Activated B cell treated with CpG ODN at 0.5 μM for 24 hours (primary cell): ENCODE data around the gene TMEM135. TPM values are rescaled to one million over a fixed set of nuclear protein-coding genes. Genes with fewer than 3 reads are reported as not detected.

Experiments used
- ATAC-seq: fragments of 200-7000 bp; cut with Tn5 transposase; one replicate; pipeline ENCODE4 v1.10.0; 2021; ENCODE audit warnings: low read depth, mild to moderate bottlenecking, moderate library complexity
- CTCF ChIA-PET: fragments of 350-600 bp; sonication (Branson Sonifier 250); formaldehyde crosslinking; loops from one replicate; lab custom pipeline; 2021; ENCODE audit warnings: antibody characterized with exemption; lab: Charles Lee
- POLR2A ChIA-PET: fragments of 350-600 bp; sonication (Branson Sonifier 250); formaldehyde crosslinking; loops from one replicate; lab custom pipeline; 2021; ENCODE audit warnings: antibody characterized with exemption; lab: Charles Lee
- DNase-seq: peaks from one replicate; pipeline ENCODE4 v3.0.0; 2022
- H3K27ac Mint-ChIP-seq: one replicate; pipeline ENCODE4 v1.8.0; 2020; ENCODE audit warnings: mixed read lengths
- H3K27me3 Mint-ChIP-seq: one replicate; pipeline ENCODE4 v1.8.0; 2021; ENCODE audit warnings: mixed read lengths
- H3K36me3 Mint-ChIP-seq: one replicate; pipeline ENCODE4 v1.8.0; 2021; ENCODE audit warnings: low read depth, mixed read lengths
- H3K4me1 Mint-ChIP-seq: one replicate; pipeline ENCODE4 v1.8.0; 2021; ENCODE audit warnings: mixed read lengths
- H3K4me3 Mint-ChIP-seq: one replicate; pipeline ENCODE4 v1.8.0; 2020; ENCODE audit warnings: mild to moderate bottlenecking, mixed read lengths
- H3K9me3 Mint-ChIP-seq: one replicate; pipeline ENCODE4 v1.8.0; 2020; ENCODE audit warnings: mixed read lengths
- CTCF ChIP-seq: fragments of 200-600 bp; IDR thresholded peaks from one replicate; pipeline ENCODE4 v1.8.0; 2022; ENCODE audit warnings: antibody characterized with exemption, mild to moderate bottlenecking
- intact Hi-C: fragments of 100-400 bp; cut with micrococcal nuclease; formaldehyde crosslinking; loops from one replicate; pipeline ENCODE4 v1.15.1; 2024
- total RNA-seq: library from RNA; stranded (reverse); gene quantifications from 2 replicates; pipeline ENCODE4 v1.2.3, GENCODE V29; 2022

TMEM135 gene
- total RNA-seq, 1 donor from 2014 or later, result 10.1 TPM

GRCh38 chr11:87331273-87331672 is 293.5 kb downstream of the TMEM135 start:
- POLR2A ChIA-PET, result no interaction called here
- Mint-ChIP-seq H3K27me3 (no peaks in the 10 kb centered on the region), H3K9me3 (peaks cover 10% of the 10 kb centered on the region), H3K4me1 (no peaks in the 10 kb centered on the region), H3K36me3 (no peaks in the 10 kb centered on the region), H3K4me3 (no peak overlapping the region), H3K27ac (no peak overlapping the region)
- TF ChIP-seq CTCF, result no peak
- DNase-seq (no peak), ATAC-seq (no peak)
- intact Hi-C loops, result no loop called here
- CTCF ChIA-PET, result no interaction called here

DNA sequence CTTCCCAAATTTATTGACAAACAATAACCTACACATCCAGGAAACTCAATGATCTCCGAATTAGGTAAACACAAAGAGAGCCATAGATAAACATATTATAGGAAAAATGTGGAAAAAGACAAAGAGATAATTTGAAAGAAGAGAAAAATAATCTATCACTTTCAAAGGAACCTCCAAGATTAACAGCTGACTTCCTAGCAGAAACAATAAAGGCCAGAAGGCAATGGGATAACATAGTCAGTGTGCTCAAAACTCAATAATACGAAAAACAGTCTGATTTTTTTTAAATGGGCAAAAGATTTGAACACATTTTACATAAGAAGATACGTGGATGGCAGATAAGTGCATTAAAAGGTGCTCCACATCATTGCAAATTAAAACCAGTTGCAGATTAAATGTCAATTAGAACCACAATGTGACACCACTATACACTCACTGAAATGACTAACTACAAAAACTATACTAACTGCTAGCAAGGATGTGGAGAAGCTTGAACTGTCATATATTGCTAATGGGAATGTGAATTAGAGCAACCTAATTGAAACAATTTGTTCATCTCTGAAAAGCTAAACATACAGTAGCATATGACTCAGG is 300.4 kb downstream of the TMEM135 start:
- H3K27ac Mint-ChIP-seq, result no peak overlapping the region
- no peaks in the 10 kb centered on the region for H3K27me3 Mint-ChIP-seq
- TF ChIP-seq CTCF, result no peak
- ChIA-PET POLR2A (no interaction called here), CTCF (no interaction called here)
- H3K36me3 Mint-ChIP-seq, result no peaks in the 10 kb centered on the region
- ATAC-seq (no peak), DNase-seq (no peak)
- H3K9me3 Mint-ChIP-seq, result peaks cover 19% of the 10 kb centered on the region
- H3K4me1 Mint-ChIP-seq, result no peaks in the 10 kb centered on the region
- intact Hi-C loops, result no loop called here
- no peak overlapping the region for H3K4me3 Mint-ChIP-seq

DNA sequence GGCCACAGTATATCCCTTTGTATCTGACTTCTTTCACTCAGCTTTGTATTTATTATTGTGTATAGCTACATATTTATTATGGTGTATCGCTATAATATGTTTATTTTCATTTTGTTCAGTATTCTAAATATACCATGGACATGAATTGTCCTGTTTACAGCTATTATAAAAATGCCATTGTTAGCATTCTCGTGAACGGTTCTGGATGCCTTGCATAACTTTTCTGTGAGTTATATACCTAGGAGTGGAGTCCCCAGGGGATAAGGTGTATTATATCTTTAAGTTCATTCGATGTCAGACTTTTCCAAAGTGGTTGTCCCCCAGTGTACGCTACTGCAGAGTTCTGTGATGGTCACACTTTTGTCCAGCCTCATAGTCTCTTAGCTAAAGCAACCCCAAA is 301.7 kb downstream of the TMEM135 start:
- no peak overlapping the region for H3K4me3 Mint-ChIP-seq
- H3K4me1 Mint-ChIP-seq, result no peaks in the 10 kb centered on the region
- no peak overlapping the region for H3K27ac Mint-ChIP-seq
- ATAC-seq, result no peak
- no peaks in the 10 kb centered on the region for H3K36me3 Mint-ChIP-seq
- no peaks in the 10 kb centered on the region for H3K27me3 Mint-ChIP-seq
- H3K9me3 Mint-ChIP-seq, result peaks cover 17% of the 10 kb centered on the region
- ChIA-PET POLR2A (no interaction called here), CTCF (no interaction called here)
- intact Hi-C loops, result no loop called here
- TF ChIP-seq CTCF, result no peak
- no peak for DNase-seq

DNA sequence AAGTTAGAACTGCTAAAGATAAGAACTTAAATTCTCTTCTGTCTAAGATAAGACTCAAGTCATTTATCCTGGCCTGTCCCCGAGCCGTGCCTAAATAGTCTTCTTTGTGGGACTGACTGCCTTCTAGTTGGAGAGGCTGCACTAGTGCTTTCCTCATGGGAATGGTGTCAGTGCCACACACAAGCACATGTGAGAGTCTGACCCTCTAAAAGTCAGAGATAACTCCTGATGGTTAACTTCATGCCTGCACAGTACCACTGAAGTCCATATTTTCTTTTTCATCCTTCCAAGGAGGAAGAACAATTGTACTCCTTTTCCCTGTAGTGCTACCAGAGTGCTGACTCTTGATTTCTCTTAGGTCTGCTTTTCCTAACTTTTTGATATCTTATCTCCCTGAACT is 309.7 kb downstream of the TMEM135 start:
- Mint-ChIP-seq H3K27me3 (no peaks in the 10 kb centered on the region), H3K9me3 (no peaks in the 10 kb centered on the region), H3K36me3 (no peaks in the 10 kb centered on the region), H3K4me1 (peaks cover 6% of the 10 kb centered on the region), H3K27ac (no peak overlapping the region), H3K4me3 (no peak overlapping the region)
- ATAC-seq (no peak), DNase-seq (no peak)
- CTCF ChIA-PET, result no interaction called here
- no peak for TF ChIP-seq CTCF
- POLR2A ChIA-PET, result no interaction called here
- intact Hi-C loops, result no loop called here

- ATAC-seq, result no peak
- no peaks in the 10 kb centered on the region for H3K27me3 Mint-ChIP-seq
- H3K27ac Mint-ChIP-seq, result no peak overlapping the region
- no peak overlapping the region for H3K4me3 Mint-ChIP-seq
- no peak for DNase-seq
- TF ChIP-seq CTCF, result no peak
- H3K36me3 Mint-ChIP-seq, result no peaks in the 10 kb centered on the region
- intact Hi-C loops, result no loop called here
- ChIA-PET POLR2A (no interaction called here), CTCF (no interaction called here)
- peaks cover 10% of the 10 kb centered on the region for H3K4me1 Mint-ChIP-seq
- H3K9me3 Mint-ChIP-seq, result no peaks in the 10 kb centered on the region
Observed at GRCh38 chr11:87347854-87348253, 310.1 kb downstream of the TMEM135 start.
